Measurements from ENCODE around the gene TMEM45A.
"Not testable (repeated sequence)": the region's sequence is repeated elsewhere in the genome, so short reads cannot be mapped to it uniquely, and the experiment has no call there.

The TMEM45A gene

GRCh38 chr3:100470951-100471350, 21.5 kb upstream of the TMEM45A start:
- Mint-ChIP-seq H3K36me3 (peaks cover 2% of the 10 kb centered on the region), H3K27ac (no peak overlapping the region), H3K4me3 (no peak overlapping the region), H3K27me3 (no peaks in the 10 kb centered on the region), H3K9me3 (peaks cover 4% of the 10 kb centered on the region), H3K4me1 (no peaks in the 10 kb centered on the region)

GRCh38 chr3:100471444-100471843, 21.0 kb upstream of the TMEM45A start:
- H3K36me3 Mint-ChIP-seq = peaks cover 2% of the 10 kb centered on the region
- no peak overlapping the region for H3K27ac Mint-ChIP-seq
- H3K4me1 Mint-ChIP-seq = no peaks in the 10 kb centered on the region
- no peaks in the 10 kb centered on the region for H3K27me3 Mint-ChIP-seq
- peaks cover 4% of the 10 kb centered on the region for H3K9me3 Mint-ChIP-seq
- H3K4me3 Mint-ChIP-seq = no peak overlapping the region

GRCh38 chr3:100477851-100478360, 14.5 kb upstream of the TMEM45A start:
- H3K36me3 Mint-ChIP-seq, H3K4me3 Mint-ChIP-seq, H3K4me1 Mint-ChIP-seq, H3K9me3 Mint-ChIP-seq, H3K27ac Mint-ChIP-seq, H3K27me3 Mint-ChIP-seq: not testable (repeated sequence)

DNA sequence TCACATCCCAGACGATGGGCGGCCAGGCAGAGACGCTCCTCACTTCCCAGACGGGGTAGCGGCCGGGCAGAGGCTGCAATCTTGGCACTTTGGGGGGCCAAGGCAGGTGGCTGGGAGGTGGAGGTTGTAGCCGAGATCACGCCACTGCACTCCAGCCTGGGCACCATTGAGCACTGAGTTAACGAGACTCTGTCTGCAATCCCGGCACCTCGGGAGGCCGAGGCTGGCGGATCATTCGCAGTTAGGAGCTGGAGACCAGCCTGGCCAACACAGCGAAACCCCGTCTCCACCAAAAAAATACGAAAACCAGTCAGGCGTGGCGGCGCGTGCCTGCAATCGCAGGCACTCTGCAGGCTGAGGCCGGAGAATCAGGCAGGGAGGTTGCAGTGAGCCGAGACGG, 13.9 kb upstream of the TMEM45A start:
- H3K4me3 Mint-ChIP-seq, H3K27me3 Mint-ChIP-seq, H3K4me1 Mint-ChIP-seq, H3K27ac Mint-ChIP-seq, H3K36me3 Mint-ChIP-seq, H3K9me3 Mint-ChIP-seq: not testable (repeated sequence)

DNA sequence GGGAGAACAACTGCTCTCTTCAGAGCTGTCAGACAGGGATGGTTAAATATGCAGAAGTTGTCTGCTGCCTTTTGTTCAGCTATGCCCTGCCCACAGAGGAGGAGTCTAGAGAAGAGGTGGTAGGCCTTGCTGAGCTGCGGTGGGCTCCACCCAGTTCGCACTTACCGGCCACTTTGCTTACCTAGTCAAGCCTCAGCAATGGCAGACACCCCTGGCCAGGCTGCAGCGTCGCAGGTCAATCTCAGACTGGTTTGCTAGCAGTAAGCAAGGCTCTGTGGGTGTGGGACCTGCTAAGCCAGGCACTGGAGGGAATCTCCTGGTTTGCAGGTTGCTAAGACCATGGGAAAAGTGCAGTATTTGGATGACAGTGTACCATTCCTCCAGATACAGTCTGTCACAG, 12.3 kb upstream of the TMEM45A start:
- Mint-ChIP-seq H3K9me3 (no peaks in the 10 kb centered on the region), H3K27me3 (peaks cover 9% of the 10 kb centered on the region), H3K36me3 (peaks cover 3% of the 10 kb centered on the region), H3K4me3 (no peak overlapping the region), H3K4me1 (no peaks in the 10 kb centered on the region), H3K27ac (no peak overlapping the region)

GRCh38 chr3:100482176-100482575, 10.2 kb upstream of the TMEM45A start:
- no peaks in the 10 kb centered on the region for H3K4me1 Mint-ChIP-seq
- H3K27me3 Mint-ChIP-seq = peaks cover 11% of the 10 kb centered on the region
- H3K4me3 Mint-ChIP-seq = no peak overlapping the region
- no peaks in the 10 kb centered on the region for H3K9me3 Mint-ChIP-seq
- peaks cover 3% of the 10 kb centered on the region for H3K36me3 Mint-ChIP-seq
- no peak overlapping the region for H3K27ac Mint-ChIP-seq

DNA sequence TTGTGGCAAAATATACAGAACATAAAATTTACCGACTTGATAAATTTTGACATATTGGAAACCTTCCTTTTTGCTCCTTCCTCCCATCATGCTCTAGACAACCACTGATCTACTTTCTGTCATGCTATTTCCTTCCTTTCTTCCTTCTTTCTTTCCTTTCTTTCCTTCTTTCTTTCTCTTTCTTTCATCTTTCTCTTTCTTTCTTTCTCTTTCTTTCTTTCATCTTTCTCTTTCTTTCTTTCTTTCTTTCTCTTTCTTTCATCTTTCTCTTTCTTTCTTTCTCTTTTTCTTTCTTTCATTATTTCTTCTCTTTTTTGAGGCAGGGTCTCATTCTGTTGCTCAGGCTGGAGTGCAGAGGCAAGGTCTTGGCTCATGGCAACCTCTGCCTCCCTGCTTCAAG, 8.9 kb upstream of the TMEM45A start:
- Mint-ChIP-seq H3K9me3 (no peaks in the 10 kb centered on the region), H3K4me3 (no peak overlapping the region), H3K4me1 (no peaks in the 10 kb centered on the region)

GRCh38 chr3:100486808-100487207, 5.6 kb upstream of the TMEM45A start:
- H3K27me3 Mint-ChIP-seq = peaks cover 10% of the 10 kb centered on the region
- no peak overlapping the region for H3K4me3 Mint-ChIP-seq
- no peaks in the 10 kb centered on the region for H3K9me3 Mint-ChIP-seq
- no peak overlapping the region for H3K27ac Mint-ChIP-seq
- H3K36me3 Mint-ChIP-seq = no peaks in the 10 kb centered on the region
- H3K4me1 Mint-ChIP-seq = no peaks in the 10 kb centered on the region

More for the DNA sequence above, 8.9 kb upstream of the TMEM45A start:
- no peak overlapping the region for H3K27ac Mint-ChIP-seq
- H3K27me3 Mint-ChIP-seq = peaks cover 11% of the 10 kb centered on the region
- peaks cover 3% of the 10 kb centered on the region for H3K36me3 Mint-ChIP-seq

DNA sequence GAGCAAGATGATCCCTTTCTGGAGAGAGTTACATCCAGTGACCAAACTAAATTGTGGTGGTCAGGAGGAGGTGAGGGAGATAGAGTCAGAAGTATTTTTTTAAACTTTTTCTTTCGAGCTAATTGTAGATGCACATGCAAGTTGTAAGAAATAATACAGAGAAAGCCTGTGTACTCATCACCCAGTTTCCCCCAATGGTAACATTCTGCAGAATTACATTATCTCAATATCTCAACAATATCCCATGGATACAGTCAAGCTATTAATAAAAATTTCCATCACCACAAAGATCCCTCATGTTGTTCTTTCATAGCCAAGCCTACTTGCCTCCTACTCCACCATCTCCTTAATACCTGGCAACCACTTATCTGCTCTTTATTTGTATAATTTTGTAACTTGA, 3.3 kb upstream of the TMEM45A start:
- peaks cover 8% of the 10 kb centered on the region for H3K4me1 Mint-ChIP-seq
- H3K27ac Mint-ChIP-seq = no peak overlapping the region
- H3K9me3 Mint-ChIP-seq = no peaks in the 10 kb centered on the region
- peaks cover 14% of the 10 kb centered on the region for H3K27me3 Mint-ChIP-seq
- H3K36me3 Mint-ChIP-seq = no peaks in the 10 kb centered on the region
- no peak overlapping the region for H3K4me3 Mint-ChIP-seq

- Mint-ChIP-seq H3K27me3 (peaks cover 31% of the 10 kb centered on the region), H3K4me1 (peaks cover 8% of the 10 kb centered on the region)
Measured at GRCh38 chr3:100496711-100497261, 4.4 kb downstream of the TMEM45A start.

DNA sequence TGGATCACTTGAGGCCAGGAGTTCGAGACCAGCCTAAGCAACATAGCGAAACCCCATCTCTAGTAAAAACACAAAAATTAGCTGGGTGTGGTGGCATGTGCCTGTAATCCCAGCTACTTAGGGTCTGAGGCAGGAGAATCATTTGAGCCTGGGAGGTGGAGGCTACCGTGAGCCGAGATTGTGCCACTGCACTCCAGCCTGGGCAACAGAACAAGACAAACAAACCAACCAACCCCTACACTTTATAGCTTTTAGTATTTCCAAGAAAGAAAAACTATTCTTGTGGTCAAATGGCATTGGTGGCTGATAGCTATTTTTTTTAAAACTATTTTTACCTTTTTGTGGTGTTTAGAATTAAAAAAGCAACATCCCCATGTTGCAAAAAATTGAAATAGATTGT, 7.2 kb downstream of the TMEM45A start:
- H3K27me3 Mint-ChIP-seq = peaks cover 26% of the 10 kb centered on the region

More at GRCh38 chr3:100496711-100497261, 4.4 kb downstream of the TMEM45A start:
- H3K27ac Mint-ChIP-seq = no peak overlapping the region
- H3K9me3 Mint-ChIP-seq = no peaks in the 10 kb centered on the region
- no peaks in the 10 kb centered on the region for H3K36me3 Mint-ChIP-seq
- no peak overlapping the region for H3K4me3 Mint-ChIP-seq

DNA sequence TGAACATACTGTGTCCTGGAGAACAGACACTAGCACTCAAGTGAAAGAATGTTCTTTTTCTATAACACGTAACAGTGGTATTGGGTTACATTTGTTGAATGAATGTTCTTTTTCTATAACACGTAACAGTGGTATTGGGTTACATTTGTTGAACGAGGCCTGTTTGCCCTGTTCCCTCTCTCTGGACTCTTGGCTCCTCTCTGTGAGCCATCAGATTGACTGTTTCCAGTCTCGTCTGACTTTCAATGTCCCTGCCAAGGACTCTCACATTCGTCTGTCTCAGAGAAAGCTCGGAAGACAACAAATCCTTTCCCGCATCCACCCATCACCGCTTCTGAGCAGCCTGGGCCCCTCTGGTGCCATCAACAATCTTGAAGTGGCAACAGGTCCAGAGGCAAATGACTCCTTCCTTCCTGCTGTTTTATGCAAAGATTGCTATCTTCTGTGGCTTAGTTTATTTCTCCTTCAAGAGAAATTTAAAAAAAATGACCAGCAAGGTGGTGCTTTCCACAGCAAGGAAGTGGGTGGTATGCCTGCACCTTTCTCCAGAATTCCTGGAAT, 8.0 kb downstream of the TMEM45A start:
- H3K9me3 Mint-ChIP-seq = no peaks in the 10 kb centered on the region
- no peaks in the 10 kb centered on the region for H3K4me1 Mint-ChIP-seq
- H3K4me3 Mint-ChIP-seq = no peak overlapping the region
- peaks cover 26% of the 10 kb centered on the region for H3K27me3 Mint-ChIP-seq
- no peak overlapping the region for H3K27ac Mint-ChIP-seq
- H3K36me3 Mint-ChIP-seq = peaks cover 2% of the 10 kb centered on the region

More for the DNA sequence above, 7.2 kb downstream of the TMEM45A start:
- Mint-ChIP-seq H3K27ac (no peak overlapping the region), H3K4me3 (no peak overlapping the region), H3K36me3 (peaks cover 2% of the 10 kb centered on the region), H3K9me3 (no peaks in the 10 kb centered on the region), H3K4me1 (no peaks in the 10 kb centered on the region)

DNA sequence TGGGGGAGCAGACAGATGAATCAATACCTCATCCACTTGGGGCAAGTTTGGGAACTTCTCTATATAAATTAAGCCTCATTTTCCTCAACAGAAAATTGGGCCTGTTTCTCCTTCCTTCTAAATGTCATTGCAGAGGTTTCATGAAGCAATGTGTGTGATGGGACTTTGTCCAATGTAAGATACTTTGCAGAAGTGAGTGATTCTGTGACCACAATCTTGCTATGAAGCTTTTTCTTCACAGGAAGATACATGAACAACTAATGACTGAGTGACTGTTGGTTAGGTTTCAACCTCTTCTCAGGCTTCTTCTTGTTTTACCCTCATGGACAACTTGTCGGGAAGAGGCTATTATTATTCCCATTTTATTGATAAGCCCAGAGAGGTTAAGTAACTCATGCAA, 11.0 kb downstream of the TMEM45A start:
- Mint-ChIP-seq H3K9me3 (no peaks in the 10 kb centered on the region), H3K4me3 (no peak overlapping the region), H3K27me3 (peaks cover 33% of the 10 kb centered on the region), H3K27ac (no peak overlapping the region), H3K4me1 (no peaks in the 10 kb centered on the region), H3K36me3 (peaks cover 2% of the 10 kb centered on the region)

DNA sequence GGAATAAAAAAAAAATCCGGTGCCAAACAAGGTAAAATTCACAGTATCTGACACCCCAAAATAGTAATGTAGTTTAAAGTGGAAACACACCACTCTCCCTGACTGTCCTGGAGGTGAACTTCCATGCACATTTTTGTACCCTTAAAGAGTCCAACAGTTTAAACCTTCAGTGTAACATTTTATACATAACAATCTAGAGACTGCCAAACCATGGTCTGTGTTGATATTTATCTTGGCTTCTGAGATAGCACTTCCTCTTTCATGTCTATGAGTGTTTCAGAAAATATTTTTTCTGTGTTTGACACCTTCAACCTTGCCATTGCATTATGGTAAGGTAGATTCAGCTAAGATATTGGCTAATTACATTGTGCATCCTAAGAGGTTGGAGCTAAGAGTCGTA, 13.9 kb downstream of the TMEM45A start:
- Mint-ChIP-seq H3K9me3 (no peaks in the 10 kb centered on the region), H3K27ac (no peak overlapping the region), H3K36me3 (peaks cover 2% of the 10 kb centered on the region), H3K4me1 (no peaks in the 10 kb centered on the region), H3K27me3 (peaks cover 41% of the 10 kb centered on the region), H3K4me3 (no peak overlapping the region)

DNA sequence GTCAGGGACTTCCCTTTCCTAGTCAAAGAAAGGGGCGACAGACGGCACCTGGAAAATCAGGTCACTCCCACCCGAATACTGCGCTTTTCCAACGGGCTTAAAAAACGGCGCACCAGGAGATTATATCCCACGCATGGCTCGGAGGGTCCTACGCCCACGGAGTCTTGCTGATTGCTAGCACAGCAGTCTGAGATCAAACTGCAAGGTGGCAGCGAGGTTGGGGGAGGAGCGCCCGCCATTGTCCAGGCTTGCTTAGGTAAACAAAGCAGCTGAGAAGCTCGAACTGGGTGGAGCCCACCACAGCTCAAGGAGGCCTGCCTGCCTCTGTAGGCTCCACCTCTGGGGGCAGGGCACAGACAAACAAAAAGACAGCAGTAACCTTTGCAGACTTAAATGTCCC, 17.4 kb downstream of the TMEM45A start:
- not testable (repeated sequence) for H3K36me3 Mint-ChIP-seq, H3K4me3 Mint-ChIP-seq, H3K4me1 Mint-ChIP-seq, H3K9me3 Mint-ChIP-seq, H3K27ac Mint-ChIP-seq
- peaks cover 35% of the 10 kb centered on the region for H3K27me3 Mint-ChIP-seq

- H3K4me1 Mint-ChIP-seq = no peaks in the 10 kb centered on the region
- no peak overlapping the region for H3K4me3 Mint-ChIP-seq
- peaks cover 1% of the 10 kb centered on the region for H3K27me3 Mint-ChIP-seq
- no peak overlapping the region for H3K27ac Mint-ChIP-seq
- H3K36me3 Mint-ChIP-seq = no peaks in the 10 kb centered on the region
- no peaks in the 10 kb centered on the region for H3K9me3 Mint-ChIP-seq
Measured at GRCh38 chr3:100516232-100516631, 23.8 kb downstream of the TMEM45A start.

GRCh38 chr3:100516838-100517237, 24.4 kb downstream of the TMEM45A start:
- Mint-ChIP-seq H3K27ac (no peak overlapping the region), H3K27me3 (no peaks in the 10 kb centered on the region), H3K4me1 (no peaks in the 10 kb centered on the region), H3K4me3 (no peak overlapping the region), H3K9me3 (no peaks in the 10 kb centered on the region), H3K36me3 (no peaks in the 10 kb centered on the region)
